Vagina (tissue), 2 donors: ENCODE measurements around the gene OLFML3.

ENCODE experiments used
- POLR2AphosphoS5 ChIP-seq, 2 donors: sonication (generic); formaldehyde crosslinking; IDR thresholded peaks; one replicate each; pipeline ENCODE4 v1.9.0; 2017; ENCODE audit warnings: antibody characterized with exemption in 2 of 2, mild to moderate bottlenecking in 2 of 2, low read depth in 1 of 2; ENCODE audit not compliant: insufficient read depth in 1 of 2
- TF ChIP-seq, protein P1 (sequence below), 3 experiments: fragments of 450-650 bp in 2 of 3; fragments of 200-600 bp in 1 of 3; sonication (generic) in 1 of 3; IDR thresholded peaks; one replicate each; pipeline ENCODE4 v1.5.1; 2017 to 2019; ENCODE audit warnings: antibody characterized with exemption in 3 of 3, mild to moderate bottlenecking in 2 of 3, moderate library complexity in 2 of 3

DNA sequence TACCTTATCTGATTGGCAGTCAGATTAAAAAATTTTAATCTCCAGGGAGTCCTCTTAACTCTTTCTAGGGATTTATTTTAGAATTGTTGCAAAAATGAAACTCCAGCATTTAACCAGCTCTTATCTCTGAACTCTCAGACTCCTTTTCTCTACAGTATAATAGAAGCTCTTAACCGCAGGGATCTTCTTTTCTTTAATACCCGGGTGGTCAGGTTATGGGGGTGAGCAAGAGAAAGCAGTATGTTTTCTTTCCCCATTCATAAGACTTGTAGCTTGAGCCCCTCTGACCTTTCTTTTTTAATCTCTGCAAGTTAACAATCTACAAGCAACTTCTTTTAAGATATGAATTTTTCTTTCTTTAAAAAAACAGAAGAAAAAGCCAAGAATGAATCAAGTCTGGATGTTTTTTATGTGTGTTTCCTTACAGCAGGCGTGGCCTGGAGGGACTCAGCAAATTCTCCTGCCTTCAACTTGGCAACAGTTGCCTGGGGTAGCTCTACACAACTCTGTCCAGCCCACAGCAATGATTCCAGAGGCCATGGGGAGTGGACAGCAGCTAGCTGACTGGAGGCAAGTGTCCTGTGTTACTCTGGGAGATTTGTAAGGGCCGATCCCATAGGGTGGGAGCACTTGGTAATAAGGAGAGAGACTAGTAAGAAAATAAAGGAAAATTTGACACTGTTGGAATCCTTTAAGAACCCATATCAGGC lies 13.4 kb upstream of the OLFML3 start:
- TF ChIP-seq POLR2AphosphoS5 (IDR thresholded peaks at IDR 0.05; ENCODE audit: insufficient read depth in 1 of 2, low read depth in 1 of 2) = no peak
- TF ChIP-seq, protein P1, sequence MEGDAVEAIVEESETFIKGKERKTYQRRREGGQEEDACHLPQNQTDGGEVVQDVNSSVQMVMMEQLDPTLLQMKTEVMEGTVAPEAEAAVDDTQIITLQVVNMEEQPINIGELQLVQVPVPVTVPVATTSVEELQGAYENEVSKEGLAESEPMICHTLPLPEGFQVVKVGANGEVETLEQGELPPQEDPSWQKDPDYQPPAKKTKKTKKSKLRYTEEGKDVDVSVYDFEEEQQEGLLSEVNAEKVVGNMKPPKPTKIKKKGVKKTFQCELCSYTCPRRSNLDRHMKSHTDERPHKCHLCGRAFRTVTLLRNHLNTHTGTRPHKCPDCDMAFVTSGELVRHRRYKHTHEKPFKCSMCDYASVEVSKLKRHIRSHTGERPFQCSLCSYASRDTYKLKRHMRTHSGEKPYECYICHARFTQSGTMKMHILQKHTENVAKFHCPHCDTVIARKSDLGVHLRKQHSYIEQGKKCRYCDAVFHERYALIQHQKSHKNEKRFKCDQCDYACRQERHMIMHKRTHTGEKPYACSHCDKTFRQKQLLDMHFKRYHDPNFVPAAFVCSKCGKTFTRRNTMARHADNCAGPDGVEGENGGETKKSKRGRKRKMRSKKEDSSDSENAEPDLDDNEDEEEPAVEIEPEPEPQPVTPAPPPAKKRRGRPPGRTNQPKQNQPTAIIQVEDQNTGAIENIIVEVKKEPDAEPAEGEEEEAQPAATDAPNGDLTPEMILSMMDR (IDR thresholded peaks at IDR 0.05) = no peak
